Natural killer cell (primary cell): Measurements from ENCODE around the gene CLDN10. TPM values are rescaled to one million over a fixed set of nuclear protein-coding genes. Genes with fewer than 3 reads are reported as not detected.

Source experiments
- ATAC-seq, 3 donors: fragments of 150-1000 bp in 2 of 3; fragments of 200-7000 bp in 1 of 3; cut with Tn5 transposase; 1 replicate in 1 of 3; 2 replicates in 2 of 3; pipeline ENCODE4 v1.10.0; 2021; ENCODE audit warnings: mild to moderate bottlenecking in 2 of 3, moderate library complexity in 2 of 3
- DNase-seq, 2 donors: peaks; one replicate each; pipeline versions ENCODE4 v3.0.0 to v3.0.0-alpha.2; 2013 to 2021; ENCODE audit warnings: mixed read lengths in 1 of 2
- H3K27ac ChIP-seq: one replicate; pipeline ENCODE4 v1.5.1; 2013; ENCODE audit warnings: mild to moderate bottlenecking, low read length
- H3K27me3 ChIP-seq: one replicate; pipeline ENCODE4 v1.6.1; 2013; ENCODE audit warnings: low read length; ENCODE audit not compliant: control insufficient read depth, insufficient read depth
- H3K36me3 ChIP-seq: one replicate; pipeline ENCODE4 v1.6.1; 2013; ENCODE audit warnings: low read length; ENCODE audit not compliant: control insufficient read depth, insufficient read depth
- H3K4me1 ChIP-seq: one replicate; pipeline ENCODE4 v1.6.1; 2013; ENCODE audit warnings: low read length; ENCODE audit not compliant: control insufficient read depth, insufficient read depth
- H3K4me3 ChIP-seq: one replicate; pipeline ENCODE4 v1.5.1; 2013; ENCODE audit warnings: low read length
- H3K9me3 ChIP-seq: one replicate; pipeline ENCODE4 v1.6.1; 2013; ENCODE audit warnings: low read length; ENCODE audit not compliant: control insufficient read depth, insufficient read depth
- H3K27ac Mint-ChIP-seq, 2 donors: one replicate each; pipeline ENCODE4 v1.8.0; 2022; ENCODE audit warnings: mild to moderate bottlenecking in 2 of 2, mixed read lengths in 2 of 2, moderate library complexity in 1 of 2
- H3K27me3 Mint-ChIP-seq, 2 donors: one replicate each; pipeline ENCODE4 v1.8.0; 2022; ENCODE audit warnings: low read depth in 2 of 2, mixed read lengths in 2 of 2
- H3K36me3 Mint-ChIP-seq: one replicate; pipeline ENCODE4 v1.8.0; 2022; ENCODE audit warnings: mixed read lengths
- H3K4me1 Mint-ChIP-seq, 2 donors: one replicate each; pipeline ENCODE4 v1.8.0; 2022; ENCODE audit warnings: mixed read lengths in 2 of 2
- H3K4me3 Mint-ChIP-seq: one replicate; pipeline ENCODE4 v1.8.0; 2022; ENCODE audit warnings: mild to moderate bottlenecking, moderate library complexity, mixed read lengths
- H3K9me3 Mint-ChIP-seq, 2 donors: one replicate each; pipeline ENCODE4 v1.8.0; 2022; ENCODE audit warnings: mixed read lengths in 2 of 2
- WGBS: methylation state at CpG from one replicate; pipeline ENCODE4 v1.1.7; 2013; ENCODE audit warnings: missing lambda C conversion rate; ENCODE audit not compliant: insufficient coverage; 5-methylcytosine and 5-hydroxymethylcytosine counted together
- intact Hi-C: fragments of 100-400 bp; cut with micrococcal nuclease; formaldehyde crosslinking; loops from one replicate; pipeline ENCODE4 v1.14.2; 2022
- total RNA-seq, 4 donors: library from RNA; stranded (reverse); fragments of 120-200 nt in 1 of 4; gene quantifications; one replicate each; pipeline versions ENCODE4 v1.2.3 to v1.2.4, GENCODE V29; 2013 to 2022
- TF ChIP-seq, protein P1 (sequence below): fragments of 200-600 bp; IDR thresholded peaks from one replicate; pipeline ENCODE4 v1.8.0; 2022; ENCODE audit warnings: antibody characterized with exemption

Gene CLDN10
- total RNA-seq, 3 donors from 2014 or later (not counting 1 experiment from before 2014, with no cell fraction given): not detected

- Mint-ChIP-seq H3K27me3 (no peaks in the 10 kb centered on the region), H3K9me3 (no peaks in the 10 kb centered on the region), H3K4me1 (no peaks in the 10 kb centered on the region), H3K36me3 (no peaks in the 10 kb centered on the region), H3K27ac (no peak overlapping the region), H3K4me3 (no peak overlapping the region)
- DNase-seq (no peak), ATAC-seq (no peak)
- H3K4me1 ChIP-seq: no peaks in the 10 kb centered on the region
- H3K9me3 ChIP-seq: no peaks in the 10 kb centered on the region
- TF ChIP-seq, protein P1, sequence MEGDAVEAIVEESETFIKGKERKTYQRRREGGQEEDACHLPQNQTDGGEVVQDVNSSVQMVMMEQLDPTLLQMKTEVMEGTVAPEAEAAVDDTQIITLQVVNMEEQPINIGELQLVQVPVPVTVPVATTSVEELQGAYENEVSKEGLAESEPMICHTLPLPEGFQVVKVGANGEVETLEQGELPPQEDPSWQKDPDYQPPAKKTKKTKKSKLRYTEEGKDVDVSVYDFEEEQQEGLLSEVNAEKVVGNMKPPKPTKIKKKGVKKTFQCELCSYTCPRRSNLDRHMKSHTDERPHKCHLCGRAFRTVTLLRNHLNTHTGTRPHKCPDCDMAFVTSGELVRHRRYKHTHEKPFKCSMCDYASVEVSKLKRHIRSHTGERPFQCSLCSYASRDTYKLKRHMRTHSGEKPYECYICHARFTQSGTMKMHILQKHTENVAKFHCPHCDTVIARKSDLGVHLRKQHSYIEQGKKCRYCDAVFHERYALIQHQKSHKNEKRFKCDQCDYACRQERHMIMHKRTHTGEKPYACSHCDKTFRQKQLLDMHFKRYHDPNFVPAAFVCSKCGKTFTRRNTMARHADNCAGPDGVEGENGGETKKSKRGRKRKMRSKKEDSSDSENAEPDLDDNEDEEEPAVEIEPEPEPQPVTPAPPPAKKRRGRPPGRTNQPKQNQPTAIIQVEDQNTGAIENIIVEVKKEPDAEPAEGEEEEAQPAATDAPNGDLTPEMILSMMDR: no peak
- H3K27ac ChIP-seq: no peak overlapping the region
- H3K4me3 ChIP-seq: no peak overlapping the region
- no peaks in the 10 kb centered on the region for H3K27me3 ChIP-seq
- 89% methylated on average over 3 of the region's 3 CpGs for WGBS
- H3K36me3 ChIP-seq: no peaks in the 10 kb centered on the region
- intact Hi-C loops: no loop called here
Observed at GRCh38 chr13:95615539-95615938, 63.0 kb downstream of the CLDN10 start.

- peaks cover 8 to 11% of the 10 kb centered on the region in 2 donors for H3K27me3 Mint-ChIP-seq
- Histone ChIP-seq H3K9me3 (no peaks in the 10 kb centered on the region), H3K4me3 (no peak overlapping the region), H3K27ac (no peak overlapping the region), H3K4me1 (no peaks in the 10 kb centered on the region), H3K36me3 (no peaks in the 10 kb centered on the region), H3K27me3 (no peaks in the 10 kb centered on the region)
- no peak overlapping the region for H3K4me3 Mint-ChIP-seq
- no peaks in the 10 kb centered on the region for H3K36me3 Mint-ChIP-seq
- H3K4me1 Mint-ChIP-seq: no peaks in the 10 kb centered on the region
- DNase-seq (no peak), ATAC-seq (no peak)
- intact Hi-C loops: no loop called here
- TF ChIP-seq, protein P1: no peak
- no peak overlapping the region for H3K27ac Mint-ChIP-seq
- WGBS: 29% methylated on average over 1 of the region's 2 CpGs
- no peaks in the 10 kb centered on the region for H3K9me3 Mint-ChIP-seq
Observed at GRCh38 chr13:95620030-95620824, 67.7 kb downstream of the CLDN10 start.

DNA sequence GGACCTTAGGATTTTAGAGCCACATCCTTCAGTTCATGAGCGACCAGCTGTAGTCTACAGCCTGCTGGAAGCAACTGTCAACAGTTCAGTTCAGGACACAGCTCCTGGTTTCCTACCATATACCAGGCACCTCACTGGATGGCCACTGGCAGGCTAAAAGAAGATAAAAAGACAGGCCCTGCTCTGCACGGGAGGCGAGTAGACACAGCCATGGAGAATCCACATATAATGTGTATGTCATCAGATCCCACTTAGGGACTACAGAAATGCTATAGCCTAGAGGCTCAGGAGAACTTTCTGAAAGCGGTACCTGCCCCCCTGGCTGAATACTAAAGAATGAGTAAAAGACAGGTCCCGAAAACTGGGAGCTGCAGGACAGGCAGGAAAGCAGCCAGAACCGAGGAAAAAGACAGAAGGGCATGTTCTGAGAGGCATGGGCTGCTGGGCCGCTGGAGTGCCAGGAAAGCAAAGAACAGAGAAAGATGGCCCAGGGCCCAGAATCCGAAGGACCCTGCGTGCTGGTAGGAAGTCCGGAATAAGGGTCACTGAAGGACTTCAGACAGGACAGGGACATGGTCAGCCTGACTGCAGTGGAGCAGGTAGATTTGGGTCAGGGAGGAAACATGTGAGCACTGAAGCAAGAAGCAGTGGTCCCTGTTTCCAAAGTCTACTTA lies 68.4 kb downstream of the CLDN10 start:
- no peak overlapping the region for H3K4me3 ChIP-seq
- H3K27ac ChIP-seq: no peak overlapping the region
- TF ChIP-seq, protein P1: no peak
- no peaks in the 10 kb centered on the region for H3K4me1 ChIP-seq
- peaks cover 13 to 18% of the 10 kb centered on the region in 2 donors for H3K27me3 Mint-ChIP-seq
- no peaks in the 10 kb centered on the region for H3K9me3 Mint-ChIP-seq
- no peak overlapping the region for H3K27ac Mint-ChIP-seq
- no peaks in the 10 kb centered on the region for H3K4me1 Mint-ChIP-seq
- no peak for DNase-seq
- H3K36me3 ChIP-seq: no peaks in the 10 kb centered on the region
- no peaks in the 10 kb centered on the region for H3K27me3 ChIP-seq
- H3K36me3 Mint-ChIP-seq: no peaks in the 10 kb centered on the region
- ATAC-seq: no peak
- 86% methylated on average over 10 of the region's 10 CpGs for WGBS
- H3K9me3 ChIP-seq: no peaks in the 10 kb centered on the region
- H3K4me3 Mint-ChIP-seq: no peak overlapping the region
- intact Hi-C loops: no loop called here
